GM19328 (cell line): ENCODE data around the gene C19orf25.

Experiments
- ATAC-seq: cut with Tn5 transposase; IDR thresholded peaks from one replicate; pipeline ENCODE4 v1.9.1; 2021; ENCODE audit warnings: mild to moderate bottlenecking, moderate library complexity; ENCODE audit not compliant: unreplicated experiment

C19orf25 gene

GRCh38 chr19:1466461-1467214, 12.4 kb downstream of the C19orf25 start:
- no peak for ATAC-seq

GRCh38 chr19:1466018-1466460, 13.0 kb downstream of the C19orf25 start:
- ATAC-seq: no peak

GRCh38 chr19:1465191-1466016, 13.6 kb downstream of the C19orf25 start:
- no peak for ATAC-seq

- no peak for ATAC-seq
Observed at GRCh38 chr19:1461862-1462261, 17.2 kb downstream of the C19orf25 start.

- ATAC-seq: no peak
Observed at GRCh38 chr19:1460033-1460995, 18.7 kb downstream of the C19orf25 start.

- no peak for ATAC-seq
Observed at GRCh38 chr19:1459479-1459878, 19.5 kb downstream of the C19orf25 start.

GRCh38 chr19:1457892-1458291, 21.1 kb downstream of the C19orf25 start:
- no peak for ATAC-seq

- ATAC-seq: no peak
Observed at GRCh38 chr19:1457031-1457739, 21.8 kb downstream of the C19orf25 start.

GRCh38 chr19:1456121-1456900, 22.7 kb downstream of the C19orf25 start:
- no peak for ATAC-seq

GRCh38 chr19:1455336-1456120, 23.5 kb downstream of the C19orf25 start:
- ATAC-seq: no peak

- no peak for ATAC-seq
Observed at GRCh38 chr19:1455002-1455335, 24.0 kb downstream of the C19orf25 start.

GRCh38 chr19:1453525-1454364, 25.3 kb downstream of the C19orf25 start:
- ATAC-seq: no peak

GRCh38 chr19:1452802-1453524, 26.1 kb downstream of the C19orf25 start:
- no peak for ATAC-seq

- ATAC-seq: no peak
Observed at GRCh38 chr19:1451916-1452801, 26.9 kb downstream of the C19orf25 start.

- ATAC-seq: no peak
Observed at GRCh38 chr19:1450735-1451731, 28.0 kb downstream of the C19orf25 start.
